Activated CD4-positive, CD25-positive, alpha-beta regulatory T cell treated with anti-CD3 and anti-CD28 coated beads, Interleukin-2, amount 50 U/mL, for 72 hours (primary cell): Measurements from ENCODE around the gene MRPL16.
A peak's percentile ranks its signal among the peaks of the same experiment; 100 is the strongest.
"Not testable (repeated sequence)": the region's sequence is repeated elsewhere in the genome, so short reads cannot be mapped to it uniquely, and the experiment has no call there.

Experiments used
- DNase-seq: peaks from one replicate; pipeline ENCODE4 v3.0.0; 2021

MRPL16 gene

GRCh38 chr11:59810189-59810910 is at the start of gene MRPL16:
MRPL16 (minus strand) TSS chr11:59810778; CDS start chr11:59810658, 120 bp downstream.
- peak; percentile 84 for DNase-seq

GRCh38 chr11:59859673-59860072 is 49.1 kb upstream of the MRPL16 start:
- DNase-seq: no peak

- DNase-seq: no peak
These were observed 47.2 kb upstream of the MRPL16 start for GRCh38 chr11:59857439-59858434.

- no peak for DNase-seq
These were observed 44.3 kb upstream of the MRPL16 start for GRCh38 chr11:59854871-59855270.

GRCh38 chr11:59851416-59851815 is 40.8 kb upstream of the MRPL16 start:
- DNase-seq: not testable (repeated sequence)

GRCh38 chr11:59849551-59849950 is 39.0 kb upstream of the MRPL16 start:
- not testable (repeated sequence) for DNase-seq

- no peak for DNase-seq
These were observed 38.6 kb upstream of the MRPL16 start for GRCh38 chr11:59849129-59849528.

GRCh38 chr11:59848439-59848838 is 37.9 kb upstream of the MRPL16 start:
- DNase-seq: not testable (repeated sequence)

- no peak for DNase-seq
These were observed 37.0 kb upstream of the MRPL16 start for GRCh38 chr11:59847626-59848025.

- DNase-seq: no peak
These were observed 36.0 kb upstream of the MRPL16 start for GRCh38 chr11:59846556-59846955.

- DNase-seq: no peak
These were observed 34.8 kb upstream of the MRPL16 start, which contains the start of gene CBLIF for GRCh38 chr11:59845399-59845798. CBLIF (minus strand) TSS chr11:59845499; CDS start chr11:59845453, 46 bp downstream.

- no peak for DNase-seq
These were observed 31.7 kb upstream of the MRPL16 start for GRCh38 chr11:59842316-59842715.

- DNase-seq: no peak
These were observed 30.9 kb upstream of the MRPL16 start for GRCh38 chr11:59841514-59841913.

GRCh38 chr11:59839615-59840014 is 29.0 kb upstream of the MRPL16 start:
- no peak for DNase-seq

GRCh38 chr11:59833602-59834001 is 23.0 kb upstream of the MRPL16 start:
- no peak for DNase-seq

- no peak for DNase-seq
These were observed 18.8 kb upstream of the MRPL16 start for GRCh38 chr11:59829358-59829757.

GRCh38 chr11:59822989-59823566 is 12.5 kb upstream of the MRPL16 start:
- no peak for DNase-seq

GRCh38 chr11:59818572-59818971 is 8.0 kb upstream of the MRPL16 start:
- DNase-seq: no peak

- DNase-seq: not testable (repeated sequence)
These were observed 5.9 kb upstream of the MRPL16 start for GRCh38 chr11:59816434-59816833.

- no peak for DNase-seq
These were observed 5.2 kb upstream of the MRPL16 start for GRCh38 chr11:59815754-59816153.

GRCh38 chr11:59814021-59814420 is 3.4 kb upstream of the MRPL16 start:
- DNase-seq: no peak

- DNase-seq: no peak
These were observed 2.8 kb upstream of the MRPL16 start for GRCh38 chr11:59813364-59813763.

GRCh38 chr11:59812220-59812619 is 1.6 kb upstream of the MRPL16 start:
- DNase-seq: no peak
